ENCODE data around the gene PCDHGC4. TPM values are rescaled to one million over a fixed set of nuclear protein-coding genes. Genes with fewer than 3 reads are reported as not detected.

PCDHGC4 gene
- total RNA-seq, 1 donor = 2.9 TPM

- DNase-seq (ENCODE audit: insufficient read length, low spot score, missing footprints) = peak; percentile 45
- Histone ChIP-seq H3K36me3 (ENCODE audit: insufficient read depth, low read length) (peaks cover 26% of the 10 kb centered on the region), H3K4me3 (ENCODE audit: insufficient read depth, low read length) (no peak overlapping the region), H3K79me2 (ENCODE audit: insufficient read depth, low read length) (peaks cover 79% of the 10 kb centered on the region), H3K27me3 (ENCODE audit: insufficient read depth, low read length) (no peaks in the 10 kb centered on the region), H3K4me2 (ENCODE audit: insufficient read depth, low read length) (no peak overlapping the region), H3K4me1 (ENCODE audit: insufficient read depth, low read length) (peaks cover 44% of the 10 kb centered on the region), H3K27ac (ENCODE audit: low read depth, low read length) (no peak overlapping the region), H2AFZ (ENCODE audit: low read length) (no peak overlapping the region), H4K20me1 (ENCODE audit: insufficient read depth, low read length) (peaks cover 41% of the 10 kb centered on the region), H3K9me3 (ENCODE audit: low read depth, low read length) (no peaks in the 10 kb centered on the region)
- no peak for TF ChIP-seq CTCF (IDR thresholded peaks at IDR 0.05; ENCODE audit: extremely low read depth, low read depth, low read length)
Observed at GRCh38 chr5:141490771-141491170, 5.9 kb downstream of the PCDHGC4 start.

- Histone ChIP-seq H3K27me3 (ENCODE audit: insufficient read depth, low read length) (no peaks in the 10 kb centered on the region), H3K36me3 (ENCODE audit: insufficient read depth, low read length) (peaks cover 26% of the 10 kb centered on the region), H3K9me3 (ENCODE audit: low read depth, low read length) (no peaks in the 10 kb centered on the region), H3K27ac (ENCODE audit: low read depth, low read length) (no peak overlapping the region), H3K4me2 (ENCODE audit: insufficient read depth, low read length) (no peak overlapping the region), H3K79me2 (ENCODE audit: insufficient read depth, low read length) (peaks cover 77% of the 10 kb centered on the region), H3K4me1 (ENCODE audit: insufficient read depth, low read length) (peaks cover 44% of the 10 kb centered on the region), H2AFZ (ENCODE audit: low read length) (no peak overlapping the region), H4K20me1 (ENCODE audit: insufficient read depth, low read length) (peaks cover 41% of the 10 kb centered on the region), H3K4me3 (ENCODE audit: insufficient read depth, low read length) (no peak overlapping the region)
- no peak for DNase-seq (ENCODE audit: insufficient read length, low spot score, missing footprints)
- no peak for TF ChIP-seq CTCF (IDR thresholded peaks at IDR 0.05; ENCODE audit: extremely low read depth, low read depth, low read length)
Observed at GRCh38 chr5:141491323-141492167, 6.7 kb downstream of the PCDHGC4 start.

- H4K20me1 ChIP-seq (ENCODE audit: insufficient read depth, low read length) = peaks cover 35% of the 10 kb centered on the region
- H3K79me2 ChIP-seq (ENCODE audit: insufficient read depth, low read length) = peaks cover 69% of the 10 kb centered on the region
- no peaks in the 10 kb centered on the region for H3K27me3 ChIP-seq (ENCODE audit: insufficient read depth, low read length)
- H2AFZ ChIP-seq (ENCODE audit: low read length) = no peak overlapping the region
- no peak overlapping the region for H3K27ac ChIP-seq (ENCODE audit: low read depth, low read length)
- H3K4me3 ChIP-seq (ENCODE audit: insufficient read depth, low read length) = no peak overlapping the region
- H3K4me2 ChIP-seq (ENCODE audit: insufficient read depth, low read length) = no peak overlapping the region
- H3K4me1 ChIP-seq (ENCODE audit: insufficient read depth, low read length) = peaks cover 44% of the 10 kb centered on the region
- H3K36me3 ChIP-seq (ENCODE audit: insufficient read depth, low read length) = peaks cover 21% of the 10 kb centered on the region
- no peak for DNase-seq (ENCODE audit: insufficient read length, low spot score, missing footprints)
- TF ChIP-seq CTCF (IDR thresholded peaks at IDR 0.05; ENCODE audit: extremely low read depth, low read depth, low read length) = no peak
- H3K9me3 ChIP-seq (ENCODE audit: low read depth, low read length) = no peaks in the 10 kb centered on the region
Observed at GRCh38 chr5:141492168-141492885, 7.5 kb downstream of the PCDHGC4 start.
